Spleen (tissue), 11 donors: ENCODE results near the gene PRKACG. TPM values are rescaled to one million over a fixed set of nuclear protein-coding genes. Genes with fewer than 3 reads are reported as not detected.
A peak's percentile ranks its signal among the peaks of the same experiment; 100 is the strongest.

Experiments
- DNase-seq: peaks from one replicate; pipeline ENCODE4 v3.0.0-alpha.2; 2020
- H3K27ac ChIP-seq, 8 donors: fragments of 200-600 bp; sonication (generic) in 7 of 8; 1 replicate in 4 of 8; 2 replicates in 4 of 8; pipeline versions ENCODE4 v1.5.0 to v1.8.0; 2016 to 2021; ENCODE audit warnings: inconsistent platforms in 4 of 8, mild to moderate bottlenecking in 4 of 8, moderate library complexity in 1 of 8
- H3K27me3 ChIP-seq, 7 donors: fragments of 200-600 bp; sonication (generic) in 6 of 7; replicated peaks in 1 of 7; 1 replicate in 4 of 7; 2 replicates in 3 of 7; pipeline versions ENCODE4 v1.5.0 to v1.8.0; 2016 to 2021; ENCODE audit warnings: inconsistent platforms in 3 of 7, mild to moderate bottlenecking in 1 of 7
- H3K36me3 ChIP-seq, 6 donors: fragments of 200-600 bp; sonication (generic) in 5 of 6; 1 replicate in 4 of 6; 2 replicates in 2 of 6; pipeline versions ENCODE4 v1.5.0 to v1.8.0; 2016 to 2021; ENCODE audit warnings: inconsistent platforms in 2 of 6
- H3K4me1 ChIP-seq, 6 donors: fragments of 200-600 bp; sonication (generic) in 5 of 6; 1 replicate in 3 of 6; 2 replicates in 3 of 6; pipeline versions ENCODE4 v1.5.0 to v1.8.0; 2016 to 2021; ENCODE audit warnings: inconsistent platforms in 3 of 6
- H3K4me3 ChIP-seq, 8 donors: fragments of 200-600 bp; sonication (generic) in 7 of 8; 1 replicate in 4 of 8; 2 replicates in 4 of 8; pipeline versions ENCODE4 v1.5.0 to v1.8.0; 2016 to 2021; ENCODE audit warnings: inconsistent platforms in 4 of 8, mild to moderate bottlenecking in 4 of 8, moderate library complexity in 2 of 8
- H3K9me3 ChIP-seq, 8 donors: fragments of 200-600 bp; sonication (generic) in 7 of 8; 1 replicate in 4 of 8; 2 replicates in 4 of 8; pipeline versions ENCODE4 v1.5.0 to v1.8.0; 2016 to 2021; ENCODE audit warnings: inconsistent platforms in 4 of 8
- POLR2A ChIP-seq, 3 donors: fragments of 450-650 bp; IDR thresholded peaks; one replicate each; pipeline ENCODE4 v1.5.1; 2017; ENCODE audit warnings: antibody characterized with exemption in 3 of 3, mild to moderate bottlenecking in 1 of 3
- POLR2AphosphoS5 ChIP-seq, 3 donors: sonication (generic); formaldehyde crosslinking; IDR thresholded peaks; one replicate each; pipeline ENCODE4 v1.5.1; 2017; ENCODE audit warnings: antibody characterized with exemption in 3 of 3
- WGBS, 5 donors: extraction: QIAGEN DNeasy Blood & Tissue Kit in 3 of 5; methylation state at CpG; one replicate each; pipeline versions ENCODE4 v1.1.5 to v1.1.7; 2013 to 2018; 5-methylcytosine and 5-hydroxymethylcytosine counted together
- intact Hi-C: fragments of 100-400 bp; cut with DNase I; formaldehyde crosslinking; loops from one replicate; pipeline ENCODE4 v1.15.0; 2023; ENCODE audit warnings: low total_unique reads
- polyA plus RNA-seq, 3 donors: library from polyadenylated mRNA; stranded (reverse); fragments of 200-250 nt; gene quantifications; one replicate each; pipeline ENCODE4 v1.2.1, GENCODE V29; 2013
- total RNA-seq, 7 donors: library from RNA; depleted of rRNA in 3 of 7; stranded (reverse); fragments of >200 nt in 3 of 7; fragmentation: NEBNext Ultra II Directional in 4 of 7; extraction: Animal tissue kit (Norgen Biotek cat#: 25700) in 4 of 7; gene quantifications; one replicate each; pipeline versions ENCODE4 v1.1.0 to v1.2.1, GENCODE V29; 2016 to 2021
- TF ChIP-seq, protein P1 (sequence below), 11 experiments: fragments of 200-600 bp in 7 of 11; fragments of 450-650 bp in 4 of 11; sonication (generic) in 4 of 11; IDR thresholded peaks in 8 of 11; conservative IDR thresholded peaks in 3 of 11; 1 replicate in 7 of 11; 2 replicates in 4 of 11; pipeline versions ENCODE4 v1.4.0 to v1.8.0; 2016 to 2021; ENCODE audit warnings: antibody characterized with exemption in 11 of 11, inconsistent platforms in 4 of 11, mild to moderate bottlenecking in 1 of 11
- donor health status: healthy with polysubstance abuse.
- donor health status: DM: no; HTN: no; CAD: no; lungs with moderate emphysema.
- donor health status: DM: no; HTN: no; CAD: no.
- donor health status: Bipolar disorder and iron deficiency.
- donor health status: healthy.
- donor health status: DM: no; HTN: no; CAD: no.
- donor health status: DM: yes; HTN: yes; CAD: no.

PRKACG gene
- total and polyA plus RNA-seq, 10 donors = not detected

DNA sequence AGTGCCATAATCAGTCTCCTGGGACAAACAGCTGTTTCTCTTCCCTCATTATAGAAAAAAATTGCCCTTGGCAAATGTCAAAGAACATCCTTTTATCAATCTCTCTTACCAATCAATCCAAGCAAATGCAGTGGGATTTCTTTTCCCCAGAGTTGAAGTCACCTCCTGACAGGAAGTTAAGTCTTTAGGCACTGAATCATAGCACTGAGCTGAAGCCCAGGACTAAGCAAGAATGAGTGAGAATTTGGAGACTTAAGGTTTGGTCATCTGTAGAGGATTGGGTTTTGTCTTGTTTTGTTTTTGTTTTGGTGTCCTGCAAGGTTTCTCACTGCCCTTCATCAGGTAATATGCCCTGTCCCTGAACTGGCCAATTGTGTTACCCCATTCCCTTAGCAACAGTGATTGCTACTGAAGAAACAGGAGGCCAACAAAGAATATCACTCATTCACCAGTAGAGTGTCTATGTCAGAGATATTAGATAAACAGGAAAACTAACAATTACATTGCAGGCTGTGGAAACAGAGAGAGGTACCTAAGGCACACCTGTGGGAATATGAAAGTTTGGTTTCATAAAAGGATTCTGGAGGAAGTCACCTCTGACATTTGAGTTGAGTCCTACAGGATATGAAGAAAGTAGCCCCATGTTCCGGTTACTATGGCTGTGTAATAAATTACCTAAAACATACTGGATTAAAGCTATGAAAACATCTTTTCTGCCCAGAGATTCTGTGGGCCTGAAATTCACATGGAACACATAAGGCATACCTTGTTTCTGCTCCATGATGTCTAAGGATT, 17.1 kb upstream of the PRKACG start:
- Histone ChIP-seq H3K27me3 (no peaks in the 10 kb centered on the region), H3K4me1 (peaks cover 0 to 29% (median 18%) of the 10 kb centered on the region in 6 donors), H3K27ac (peak overlapping the region in 2 of 8 donors; percentile 25 to 32), H3K36me3 (no peaks in the 10 kb centered on the region), H3K4me3 (no peak overlapping the region), H3K9me3 (peaks cover 0 to 6% (median 0%) of the 10 kb centered on the region in 8 donors)
- intact Hi-C loops = no loop called here
- 26 to 74% (median 67%) methylated on average over 1 of the region's 1 CpG for WGBS, 5 donors
- DNase-seq = no peak
- TF ChIP-seq, protein P1, sequence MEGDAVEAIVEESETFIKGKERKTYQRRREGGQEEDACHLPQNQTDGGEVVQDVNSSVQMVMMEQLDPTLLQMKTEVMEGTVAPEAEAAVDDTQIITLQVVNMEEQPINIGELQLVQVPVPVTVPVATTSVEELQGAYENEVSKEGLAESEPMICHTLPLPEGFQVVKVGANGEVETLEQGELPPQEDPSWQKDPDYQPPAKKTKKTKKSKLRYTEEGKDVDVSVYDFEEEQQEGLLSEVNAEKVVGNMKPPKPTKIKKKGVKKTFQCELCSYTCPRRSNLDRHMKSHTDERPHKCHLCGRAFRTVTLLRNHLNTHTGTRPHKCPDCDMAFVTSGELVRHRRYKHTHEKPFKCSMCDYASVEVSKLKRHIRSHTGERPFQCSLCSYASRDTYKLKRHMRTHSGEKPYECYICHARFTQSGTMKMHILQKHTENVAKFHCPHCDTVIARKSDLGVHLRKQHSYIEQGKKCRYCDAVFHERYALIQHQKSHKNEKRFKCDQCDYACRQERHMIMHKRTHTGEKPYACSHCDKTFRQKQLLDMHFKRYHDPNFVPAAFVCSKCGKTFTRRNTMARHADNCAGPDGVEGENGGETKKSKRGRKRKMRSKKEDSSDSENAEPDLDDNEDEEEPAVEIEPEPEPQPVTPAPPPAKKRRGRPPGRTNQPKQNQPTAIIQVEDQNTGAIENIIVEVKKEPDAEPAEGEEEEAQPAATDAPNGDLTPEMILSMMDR (IDR thresholded peaks at IDR 0.05 in 8 of 11, conservative IDR thresholded peaks at IDR 0.05 in 3 of 11) = no peak
- TF ChIP-seq POLR2AphosphoS5 (IDR thresholded peaks at IDR 0.05) = no peak
- no peak for TF ChIP-seq POLR2A (IDR thresholded peaks at IDR 0.05)

DNA sequence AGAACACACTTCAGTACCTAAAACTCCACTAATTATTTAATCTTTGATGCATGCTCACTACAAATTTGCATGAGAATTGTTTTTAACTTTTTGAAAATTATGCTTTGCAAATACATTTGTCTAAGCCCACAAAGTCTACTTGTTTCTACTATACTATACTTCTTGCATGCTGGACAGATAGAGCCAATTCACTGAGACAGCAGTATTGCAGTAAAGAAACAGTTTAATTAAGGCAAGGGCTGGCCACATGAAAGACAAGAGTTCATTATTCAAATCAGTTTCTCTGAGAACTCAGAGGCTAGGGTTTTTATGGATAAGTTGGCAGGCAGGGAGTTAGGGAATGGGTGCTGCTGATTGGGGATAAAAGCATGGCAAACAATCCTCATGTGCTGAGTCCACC, 15.6 kb upstream of the PRKACG start:
- TF ChIP-seq, protein P1 (IDR thresholded peaks at IDR 0.05 in 8 of 11, conservative IDR thresholded peaks at IDR 0.05 in 3 of 11) = no peak
- no peak for TF ChIP-seq POLR2A (IDR thresholded peaks at IDR 0.05)
- no peak for TF ChIP-seq POLR2AphosphoS5 (IDR thresholded peaks at IDR 0.05)
- H3K27me3 ChIP-seq = no peaks in the 10 kb centered on the region
- H3K27ac ChIP-seq = no peak overlapping the region
- no peak overlapping the region for H3K4me3 ChIP-seq
- H3K9me3 ChIP-seq = peaks cover 0 to 6% (median 0%) of the 10 kb centered on the region in 8 donors
- intact Hi-C loops = no loop called here
- H3K4me1 ChIP-seq = peaks cover 0 to 21% (median 12%) of the 10 kb centered on the region in 6 donors
- DNase-seq = no peak
- H3K36me3 ChIP-seq = no peaks in the 10 kb centered on the region

DNA sequence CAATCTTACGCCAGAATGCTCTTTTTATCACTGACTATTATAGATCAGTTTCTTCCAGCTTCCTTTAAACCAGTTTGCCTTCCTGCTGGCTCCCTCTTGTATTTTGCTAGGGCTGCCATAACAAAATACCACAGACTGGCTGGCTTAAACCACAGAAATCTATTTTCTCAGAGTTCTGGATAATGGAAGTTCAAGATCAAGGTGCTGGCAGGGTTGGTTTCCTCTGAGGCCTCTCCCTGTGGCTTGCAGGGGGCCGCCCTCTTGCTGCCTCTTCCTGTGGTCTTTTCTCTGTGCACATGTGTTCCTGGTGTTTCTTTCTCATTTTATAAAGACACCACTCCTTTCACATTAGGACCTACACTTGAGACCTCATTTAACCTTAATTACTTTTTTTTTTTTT, 14.8 kb upstream of the PRKACG start:
- intact Hi-C loops = no loop called here
- H3K4me3 ChIP-seq = no peak overlapping the region
- peaks cover 0 to 21% (median 12%) of the 10 kb centered on the region in 6 donors for H3K4me1 ChIP-seq
- no peak for TF ChIP-seq POLR2AphosphoS5 (IDR thresholded peaks at IDR 0.05)
- TF ChIP-seq, protein P1 (IDR thresholded peaks at IDR 0.05 in 8 of 11, conservative IDR thresholded peaks at IDR 0.05 in 3 of 11) = no peak
- no peak for TF ChIP-seq POLR2A (IDR thresholded peaks at IDR 0.05)
- 32 to 56% (median 47%) methylated on average over 2 of the region's 2 CpGs for WGBS, 5 donors
- H3K36me3 ChIP-seq = no peaks in the 10 kb centered on the region
- H3K27me3 ChIP-seq = no peaks in the 10 kb centered on the region
- peaks cover 0 to 6% (median 0%) of the 10 kb centered on the region in 8 donors for H3K9me3 ChIP-seq
- H3K27ac ChIP-seq = no peak overlapping the region
- no peak for DNase-seq

DNA sequence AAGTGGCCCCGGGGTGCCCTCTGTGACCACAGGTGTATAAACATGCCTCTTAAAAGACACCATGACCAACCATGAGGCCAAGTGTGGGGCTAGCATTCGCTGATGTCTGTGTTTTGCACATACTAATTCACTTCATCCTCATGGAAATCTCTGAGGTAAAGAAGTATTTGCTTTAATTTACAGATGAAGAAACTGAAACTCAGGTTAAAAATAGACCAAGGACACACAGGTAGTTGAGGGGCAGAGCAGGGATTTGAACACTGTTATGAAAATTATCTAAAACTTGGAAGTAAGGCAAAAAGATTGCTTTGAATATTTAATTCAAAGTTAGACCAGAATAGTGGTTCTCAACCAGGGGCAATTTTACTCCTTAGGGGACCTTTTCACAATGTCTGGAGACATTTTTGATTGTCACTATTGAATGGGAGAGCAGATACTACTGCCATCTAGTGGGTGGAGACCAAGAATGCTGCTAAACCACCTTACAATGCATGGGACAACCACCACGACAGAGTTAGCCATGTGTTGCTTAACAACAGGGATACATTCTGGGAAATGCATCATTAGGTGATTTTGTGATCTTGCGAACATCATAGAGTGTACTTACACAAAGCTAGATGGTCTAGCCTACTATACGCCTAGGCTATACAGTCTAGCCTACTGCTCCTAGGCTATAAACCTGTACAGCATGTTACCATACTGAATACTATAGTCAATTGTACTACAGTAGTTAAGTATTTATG, 13.6 kb upstream of the PRKACG start:
- TF ChIP-seq, protein P1 (IDR thresholded peaks at IDR 0.05 in 8 of 11, conservative IDR thresholded peaks at IDR 0.05 in 3 of 11) = peak; percentile 36 to 86 (median 74)
- no peak for TF ChIP-seq POLR2AphosphoS5 (IDR thresholded peaks at IDR 0.05)
- no peaks in the 10 kb centered on the region for H3K27me3 ChIP-seq
- no peak overlapping the region for H3K4me3 ChIP-seq
- DNase-seq = no peak
- no peak overlapping the region for H3K27ac ChIP-seq
- peaks cover 0 to 21% (median 12%) of the 10 kb centered on the region in 6 donors for H3K4me1 ChIP-seq
- peaks cover 0 to 6% (median 0%) of the 10 kb centered on the region in 8 donors for H3K9me3 ChIP-seq
- WGBS, 5 donors = 52 to 63% (median 56%) methylated on average over 5 of the region's 5 CpGs
- no peaks in the 10 kb centered on the region for H3K36me3 ChIP-seq
- intact Hi-C loops = no loop called here
